GM18519 (cell line): ENCODE data around the gene GNG2.

ENCODE experiments used
- ATAC-seq: cut with Tn5 transposase; IDR thresholded peaks from one replicate; pipeline ENCODE4 v1.9.1; 2021; ENCODE audit warnings: mild to moderate bottlenecking, moderate library complexity; ENCODE audit not compliant: unreplicated experiment, low FRiP score

GNG2 gene

GRCh38 chr14:51989293-51990234, 129.2 kb downstream of the GNG2 start, which contains the start of gene RTRAF:
Gene RTRAF, plus strand, starts transcription at chr14:51989546. Its CDS starts 94 bp downstream, at chr14:51989640.
- peak; percentile 85 for ATAC-seq

GRCh38 chr14:51990488-51990887, 130.1 kb downstream of the GNG2 start:
- ATAC-seq: no peak

GRCh38 chr14:51993285-51993920, 133.0 kb downstream of the GNG2 start:
- ATAC-seq: no peak

GRCh38 chr14:51996148-51996746, 135.8 kb downstream of the GNG2 start:
- ATAC-seq: no peak

- ATAC-seq: no peak
Observed at GRCh38 chr14:51998348-51998747, 137.9 kb downstream of the GNG2 start.

- ATAC-seq: no peak
Observed at GRCh38 chr14:51999084-51999483, 138.7 kb downstream of the GNG2 start.

GRCh38 chr14:52000019-52000582, 139.7 kb downstream of the GNG2 start:
- ATAC-seq: no peak

- no peak for ATAC-seq
Observed at GRCh38 chr14:52000696-52001095, 140.3 kb downstream of the GNG2 start.

GRCh38 chr14:52002542-52002941, 142.1 kb downstream of the GNG2 start:
- no peak for ATAC-seq

GRCh38 chr14:52003324-52003723, 142.9 kb downstream of the GNG2 start:
- no peak for ATAC-seq

GRCh38 chr14:52005625-52006024, 145.2 kb downstream of the GNG2 start:
- ATAC-seq: no peak

- ATAC-seq: no peak
Observed at GRCh38 chr14:52006361-52006760, 145.9 kb downstream of the GNG2 start.

- ATAC-seq: no peak
Observed at GRCh38 chr14:52007211-52007610, 146.8 kb downstream of the GNG2 start.

GRCh38 chr14:52007637-52008036, 147.2 kb downstream of the GNG2 start:
- ATAC-seq: no peak

GRCh38 chr14:52008136-52008535, 147.7 kb downstream of the GNG2 start:
- ATAC-seq: no peak

- no peak for ATAC-seq
Observed at GRCh38 chr14:52010173-52010693, 149.8 kb downstream of the GNG2 start.

- no peak for ATAC-seq
Observed at GRCh38 chr14:52011523-52011922, 151.1 kb downstream of the GNG2 start.

- ATAC-seq: no peak
Observed at GRCh38 chr14:52012635-52013034, 152.2 kb downstream of the GNG2 start.

GRCh38 chr14:52013984-52014600, 153.7 kb downstream of the GNG2 start:
- no peak for ATAC-seq

- ATAC-seq: no peak
Observed at GRCh38 chr14:52014601-52015267, 154.3 kb downstream of the GNG2 start.
